Activated CD8-positive, alpha-beta memory T cell treated with anti-CD3 and anti-CD28 coated beads for 36 hours (primary cell): ENCODE measurements around the gene KPNA6. TPM values are rescaled to one million over a fixed set of nuclear protein-coding genes. Genes with fewer than 3 reads are reported as not detected.

Source experiments
- CTCF ChIA-PET: fragments of 350-600 bp; sonication (Branson Sonifier 250); formaldehyde crosslinking; loops from one replicate; lab custom pipeline; 2021; ENCODE audit warnings: antibody characterized with exemption; lab: Charles Lee
- POLR2A ChIA-PET: fragments of 350-600 bp; sonication (Branson Sonifier 250); formaldehyde crosslinking; loops from one replicate; lab custom pipeline; 2021; ENCODE audit warnings: antibody characterized with exemption; lab: Charles Lee
- total RNA-seq, 2 experiments: library from RNA; stranded (reverse); gene quantifications; one replicate each; pipeline ENCODE4 v1.2.3, GENCODE V29; 2021

The KPNA6 gene
- total RNA-seq, result 10 to 100 TPM; 89.6 to 97.1 TPM

- ChIA-PET CTCF (interaction anchor here (0.5 to 1.9 kb wide), 10 partner anchors 10 to 1190 kb away, joined by 3 to 17 read pairs (median 3); partner anchors contain the start of gene TMEM39B), POLR2A (interaction anchor here (0.7 to 2.4 kb wide), 7 partner anchors 35 to 228 kb away, joined by 3 to 17 read pairs (median 5); partner anchors contain the start of genes LCK, MARCKSL1 and TXLNA)
Measured at GRCh38 chr1:32107742-32108661, at the start of gene KPNA6. TSS of gene KPNA6 (plus strand) at chr1:32108056. CDS start at chr1:32108131, 75 bp downstream.

- ChIA-PET POLR2A (no interaction called here), CTCF (interaction anchor here (0.8 kb wide), 1 partner anchor 12 kb away, joined by 5 read pairs; the partner anchor contains the start of gene TMEM39B)
Measured at GRCh38 chr1:32060914-32061313, 46.9 kb upstream of the KPNA6 start.

GRCh38 chr1:32062867-32063230, 45.0 kb upstream of the KPNA6 start:
- ChIA-PET CTCF (interaction anchor here (0.5 to 1.2 kb wide), 3 partner anchors 31 to 75 kb away, joined by 3 read pairs; no protein-coding TSS in a partner anchor), POLR2A (no interaction called here)

- POLR2A ChIA-PET, result no interaction called here
- CTCF ChIA-PET, result interaction anchor here (0.5 to 1.2 kb wide), 4 partner anchors 31 to 220 kb away, joined by 3 read pairs; no protein-coding TSS in a partner anchor
Measured at GRCh38 chr1:32063261-32063681, 44.6 kb upstream of the KPNA6 start.

- POLR2A ChIA-PET, result interaction anchor here (0.7 to 1.2 kb wide), 3 partner anchors 14 to 130 kb away, joined by 3 to 5 read pairs (median 3); no protein-coding TSS in a partner anchor
Measured at GRCh38 chr1:32065613-32066488, 42.0 kb upstream of the KPNA6 start.

GRCh38 chr1:32066489-32066873, 41.4 kb upstream of the KPNA6 start:
- ChIA-PET POLR2A (interaction anchor here (0.9 kb wide), 1 partner anchor 129 kb away, joined by 3 read pairs; no protein-coding TSS in a partner anchor), CTCF (interaction anchor here (0.6 to 1.8 kb wide), 3 partner anchors 30 to 278 kb away, joined by 3 to 4 read pairs (median 3); no protein-coding TSS in a partner anchor)

More at GRCh38 chr1:32065613-32066488, 42.0 kb upstream of the KPNA6 start:
- CTCF ChIA-PET, result interaction anchor here (0.6 to 1.8 kb wide), 3 partner anchors 30 to 278 kb away, joined by 3 to 4 read pairs (median 3); no protein-coding TSS in a partner anchor

- ChIA-PET POLR2A (no interaction called here), CTCF (no interaction called here)
Measured at GRCh38 chr1:32068957-32069588, 38.8 kb upstream of the KPNA6 start.

GRCh38 chr1:32071758-32072621, 35.9 kb upstream of the KPNA6 start:
- ChIA-PET POLR2A (interaction anchor here (0.7 to 1.4 kb wide), 3 partner anchors 51 to 138 kb away, joined by 5 to 6 read pairs (median 6); partner anchors contain the start of gene TXLNA), CTCF (interaction anchor here (4.5 kb wide), 1 partner anchor 36 kb away, joined by 17 read pairs; the partner anchor contains the start of gene KPNA6)

GRCh38 chr1:32072622-32073298, 35.1 kb upstream of the KPNA6 start, which contains the start of gene TMEM39B:
TSS of gene TMEM39B (plus strand) at chr1:32072939. CDS start at chr1:32073048, 109 bp downstream.
- ChIA-PET POLR2A (interaction anchor here (0.5 to 1.4 kb wide), 10 partner anchors 10 to 265 kb away, joined by 3 to 9 read pairs (median 6); partner anchors contain the start of genes KHDRBS1, KPNA6 and TXLNA), CTCF (interaction anchor here (0.5 to 4.5 kb wide), 8 partner anchors 12 to 378 kb away, joined by 3 to 17 read pairs (median 4); partner anchors contain the start of genes KPNA6 and PTP4A2)

- ChIA-PET CTCF (interaction anchor here (0.5 to 4.5 kb wide), 10 partner anchors 13 to 379 kb away, joined by 3 to 17 read pairs (median 4); partner anchors contain the start of genes KPNA6 and PTP4A2), POLR2A (interaction anchor here (0.5 to 1.4 kb wide), 11 partner anchors 10 to 264 kb away, joined by 3 to 9 read pairs (median 5); partner anchors contain the start of genes KHDRBS1, KPNA6 and TXLNA)
Measured at GRCh38 chr1:32073299-32074229, 34.3 kb upstream of the KPNA6 start.

- CTCF ChIA-PET, result interaction anchor here (4.5 kb wide), 1 partner anchor 33 kb away, joined by 17 read pairs; the partner anchor contains the start of gene KPNA6
Measured at GRCh38 chr1:32074841-32075240, 33.0 kb upstream of the KPNA6 start.

GRCh38 chr1:32077451-32077850, 30.4 kb upstream of the KPNA6 start:
- POLR2A ChIA-PET, result no interaction called here
- CTCF ChIA-PET, result no interaction called here

More at GRCh38 chr1:32074841-32075240, 33.0 kb upstream of the KPNA6 start:
- POLR2A ChIA-PET, result interaction anchor here (0.6 kb wide), 2 partner anchors 95 to 317 kb away, joined by 3 to 4 read pairs; no protein-coding TSS in a partner anchor

- CTCF ChIA-PET, result no interaction called here
- POLR2A ChIA-PET, result no interaction called here
Measured at GRCh38 chr1:32082022-32082421, 25.8 kb upstream of the KPNA6 start.

- CTCF ChIA-PET, result interaction anchor here (0.7 kb wide), 1 partner anchor 713 kb away, joined by 3 read pairs; no protein-coding TSS in a partner anchor
- POLR2A ChIA-PET, result interaction anchor here (0.7 kb wide), 1 partner anchor 1150 kb away, joined by 6 read pairs; no protein-coding TSS in a partner anchor
Measured at GRCh38 chr1:32086381-32086780, 21.5 kb upstream of the KPNA6 start.

GRCh38 chr1:32091176-32091575, 16.7 kb upstream of the KPNA6 start:
- ChIA-PET CTCF (no interaction called here), POLR2A (no interaction called here)
